Measurements from ENCODE around the gene GRB10.

Gene GRB10

GRCh38 chr7:50713123-50713965 lies 69.4 kb downstream of the GRB10 start:
- DNase-seq, result no peak

DNA sequence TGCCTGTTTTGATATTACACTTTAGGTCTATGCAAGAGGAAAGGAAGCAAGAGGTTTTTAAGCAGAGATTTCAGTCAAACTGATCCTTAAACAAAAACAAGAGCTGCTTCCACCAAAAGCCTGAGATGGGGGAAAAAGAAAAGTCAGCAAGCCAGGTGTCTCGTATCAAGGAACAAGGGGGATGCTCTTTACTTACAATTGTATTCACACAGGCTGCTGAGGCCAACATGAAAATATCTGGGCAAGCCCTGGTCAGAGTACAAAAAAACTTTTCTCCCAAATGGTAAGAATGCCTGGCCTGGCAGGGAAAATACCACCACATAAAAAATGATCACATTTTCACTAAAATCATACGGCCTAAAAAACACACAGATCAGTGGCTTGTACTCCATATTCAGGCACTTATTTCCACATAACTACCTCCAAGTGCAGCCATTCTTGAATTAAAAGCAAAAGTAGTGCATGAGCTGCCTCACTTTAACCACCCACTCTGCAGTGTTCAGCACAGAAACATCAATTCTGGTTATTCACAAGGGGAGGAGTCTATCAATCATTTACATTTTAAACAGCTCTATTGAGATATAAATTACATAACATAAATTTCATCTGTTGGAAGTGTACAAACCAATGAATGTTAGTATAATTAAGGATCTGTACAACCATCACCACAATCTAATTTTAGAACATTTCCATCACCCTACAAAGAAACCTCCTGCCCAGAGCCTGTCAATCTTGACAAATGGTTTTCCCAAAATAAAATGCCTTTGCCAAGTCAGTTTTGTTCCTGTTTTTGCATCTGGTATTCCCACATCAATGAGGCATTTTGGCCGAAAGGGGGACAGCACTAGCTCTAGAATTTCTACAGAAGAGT lies 70.2 kb downstream of the GRB10 start:
- no peak for DNase-seq

- no peak for DNase-seq
These were observed 71.2 kb downstream of the GRB10 start for GRCh38 chr7:50711271-50712175.

GRCh38 chr7:50710441-50711154 lies 72.1 kb downstream of the GRB10 start:
- no peak for DNase-seq

GRCh38 chr7:50709151-50709550 lies 73.5 kb downstream of the GRB10 start:
- DNase-seq, result no peak

- no peak for DNase-seq
These were observed 75.3 kb downstream of the GRB10 start for GRCh38 chr7:50707236-50708006.

DNA sequence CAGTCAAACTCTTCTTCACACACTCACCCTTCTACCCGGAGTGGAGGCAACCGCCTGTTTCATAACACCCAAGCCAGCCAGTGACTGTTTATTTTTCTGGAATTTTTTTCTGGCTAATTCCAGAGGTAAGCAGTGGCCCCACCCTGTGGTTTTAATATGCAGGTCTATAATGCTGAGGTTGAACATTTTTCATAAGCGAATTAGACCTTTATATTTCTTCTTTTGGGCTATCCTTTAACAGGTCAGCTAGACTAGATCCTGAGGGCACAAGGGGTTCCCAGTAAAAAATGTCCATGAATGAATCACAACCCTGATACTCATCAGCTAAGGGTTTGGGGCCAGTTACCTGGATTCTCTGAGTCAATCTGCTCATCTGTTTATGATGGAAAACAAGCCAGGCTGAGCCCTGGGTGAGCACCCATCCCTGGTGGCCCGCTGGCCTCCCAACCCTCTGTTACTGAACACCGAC lies 76.2 kb downstream of the GRB10 start:
- no peak for DNase-seq

- DNase-seq, result no peak
These were observed 77.9 kb downstream of the GRB10 start for GRCh38 chr7:50704844-50705243.

- DNase-seq, result no peak
These were observed 79.0 kb downstream of the GRB10 start for GRCh38 chr7:50703654-50704053.

DNA sequence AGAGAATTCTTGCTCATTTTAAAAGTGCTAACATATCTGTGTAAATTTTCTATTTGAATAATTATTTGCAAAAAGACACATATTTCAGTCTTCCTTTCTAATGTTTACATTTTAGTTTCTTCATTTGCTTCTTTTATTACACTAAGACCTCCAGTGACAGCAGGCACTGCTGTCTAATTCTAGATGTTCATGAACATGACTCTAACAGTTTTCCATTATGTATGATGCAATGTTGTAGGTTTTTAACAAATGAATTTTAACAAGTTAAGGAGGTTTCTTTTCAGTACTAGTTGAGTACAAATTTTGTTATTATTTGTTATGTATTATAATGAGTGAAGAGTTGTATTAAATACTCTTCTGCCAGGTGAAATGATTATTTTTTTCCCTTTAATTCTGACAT lies 83.6 kb downstream of the GRB10 start:
- no peak for DNase-seq

DNA sequence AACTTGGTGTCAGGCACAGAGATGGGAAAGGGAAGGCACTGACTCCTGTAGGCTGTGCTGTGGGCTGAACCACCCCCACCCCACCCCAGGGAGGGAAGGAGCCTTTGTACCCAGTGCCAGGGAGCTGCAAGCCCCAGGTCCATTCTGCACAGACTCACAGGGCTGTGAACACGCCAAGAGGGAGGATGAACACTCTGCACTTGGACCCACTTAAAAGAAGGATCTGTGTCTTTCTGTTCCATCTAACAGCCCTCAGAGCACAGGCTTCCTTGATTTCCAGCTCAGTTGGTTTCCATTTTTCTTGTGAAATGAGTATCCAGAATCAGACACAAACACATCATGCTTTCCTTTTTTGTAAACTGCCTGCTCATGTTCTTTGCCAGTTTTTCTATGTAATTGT lies 84.9 kb downstream of the GRB10 start:
- DNase-seq, result no peak

GRCh38 chr7:50696810-50697582 lies 85.7 kb downstream of the GRB10 start:
- DNase-seq, result peak; percentile 14

- no peak for DNase-seq
These were observed 87.7 kb downstream of the GRB10 start for GRCh38 chr7:50695026-50695425.

DNA sequence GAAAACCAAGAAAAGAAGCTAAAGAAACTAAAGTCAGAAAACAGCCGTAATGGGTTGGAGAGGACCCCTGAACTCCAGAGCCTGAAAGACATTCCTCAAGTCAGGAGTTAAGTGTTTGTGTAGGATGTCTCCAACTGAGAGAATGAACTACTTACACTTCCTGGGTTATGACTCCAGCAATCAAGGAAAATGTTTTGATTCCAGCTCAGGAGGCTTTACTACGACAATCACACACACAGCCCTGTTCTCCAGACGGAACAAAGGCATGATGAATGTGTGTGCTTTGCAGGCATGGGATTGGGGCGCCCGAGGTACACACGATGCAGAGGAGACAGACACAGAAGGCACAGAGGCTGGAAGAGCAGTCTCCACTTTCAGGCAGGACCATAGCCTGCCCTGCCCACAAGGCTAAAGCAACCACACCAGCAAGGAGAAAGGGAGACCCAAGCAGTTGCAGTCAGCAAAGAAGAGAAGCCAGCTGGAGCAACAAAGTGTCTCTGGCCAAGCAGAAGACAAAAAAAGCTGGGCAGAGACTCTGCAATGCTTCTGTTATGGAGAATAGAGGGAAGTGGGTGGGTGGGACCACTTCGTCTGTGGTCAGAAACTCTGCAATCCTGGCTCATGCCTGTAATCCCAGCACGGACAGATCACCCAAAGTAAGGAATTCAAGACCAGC lies 89.1 kb downstream of the GRB10 start:
- no peak for DNase-seq

- DNase-seq, result no peak
These were observed 92.1 kb downstream of the GRB10 start for GRCh38 chr7:50690541-50691011.

DNA sequence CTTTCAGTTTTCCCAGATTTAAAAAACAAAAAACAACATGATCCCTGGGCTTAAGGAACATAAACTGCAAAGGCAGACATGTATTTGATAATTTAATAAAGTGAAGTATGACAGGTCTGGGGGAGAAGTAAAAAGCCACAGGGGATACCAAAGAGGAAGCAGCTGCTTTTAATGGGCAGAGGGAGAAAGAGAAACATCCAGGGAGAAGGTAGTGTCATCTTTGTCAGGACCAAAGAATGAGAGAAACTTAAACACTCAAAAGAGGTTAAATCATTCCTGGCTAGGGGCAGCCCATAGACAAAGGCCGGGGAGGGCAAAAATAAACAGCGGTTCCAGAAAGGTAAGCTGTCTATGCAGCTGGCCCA lies 94.5 kb downstream of the GRB10 start:
- DNase-seq, result no peak

- no peak for DNase-seq
These were observed 95.0 kb downstream of the GRB10 start for GRCh38 chr7:50687575-50688225.

DNA sequence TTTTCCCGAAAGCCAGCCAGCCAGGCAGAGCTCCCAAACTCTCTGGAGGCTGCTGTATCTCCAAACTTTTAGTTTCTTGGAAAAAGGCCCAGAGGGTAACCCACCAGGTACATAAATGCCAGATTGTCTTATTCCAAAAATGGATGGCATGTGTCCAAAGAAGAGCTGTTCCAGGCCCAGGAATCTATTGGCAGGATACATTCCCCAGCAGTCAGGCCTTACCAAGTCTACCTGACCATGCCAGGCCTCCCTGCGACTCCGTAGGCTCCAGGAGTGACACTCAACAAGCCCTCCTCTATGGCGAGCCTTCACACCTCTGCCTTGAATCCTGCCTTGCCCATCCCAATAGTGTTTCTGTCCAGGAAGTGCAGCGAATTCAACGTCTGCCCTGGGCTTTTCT lies 95.6 kb downstream of the GRB10 start:
- DNase-seq, result no peak
